ENCODE data around the gene CASD1.

GRCh38 chr7:94556028-94556427 is 46.4 kb downstream of the CASD1 start:
- no peak for TF ChIP-seq CTCF (IDR thresholded peaks at IDR 0.05)
- no peak for TF ChIP-seq POLR2A (IDR thresholded peaks at IDR 0.05)

All from body of pancreas (tissue), 4 donors.